K562 (cell line): Measurements from ENCODE around the gene LY6G5B. TPM values are rescaled to one million over a fixed set of nuclear protein-coding genes. Genes with fewer than 3 reads are reported as not detected.

ENCODE experiments used
- ATF7 ChIP-seq: fragments of 450-650 bp; IDR thresholded peaks from 2 replicates; pipeline ENCODE4 v1.7.1; 2014; ENCODE audit warnings: mild to moderate bottlenecking, moderate library complexity
- CC2D1A ChIP-seq: fragments of 450-650 bp; IDR thresholded peaks from 2 replicates; pipeline ENCODE4 v1.6.1; 2017; ENCODE audit warnings: mild to moderate bottlenecking
- EP400 ChIP-seq: fragments of 450-650 bp; IDR thresholded peaks from 2 replicates; pipeline ENCODE4 v1.6.1; 2017; ENCODE audit warnings: antibody characterized with exemption, mild to moderate bottlenecking, moderate library complexity
- FOXA3 ChIP-seq, 2 experiments: fragments of 450-650 bp in 1 of 2; sonication (generic) in 1 of 2; formaldehyde crosslinking; IDR thresholded peaks in 1 of 2; conservative IDR thresholded peaks in 1 of 2; 2 replicates each; pipeline versions ENCODE4 v1.4.0 to v1.8.0; 2020 to 2022; ENCODE audit warnings: mild to moderate bottlenecking in 2 of 2, missing genetic modification reagents in 1 of 2
- PTRF ChIP-seq: fragments of 450-650 bp; IDR thresholded peaks from 2 replicates; pipeline ENCODE4 v1.6.1; 2016; ENCODE audit warnings: mild to moderate bottlenecking, missing genetic modification characterization, missing compliant biosample characterization
- SPI1 ChIP-seq: IDR thresholded peaks from 2 replicates; pipeline ENCODE4 v1.6.1; 2011; ENCODE audit warnings: low read depth, low read length, control low read depth, borderline replicate concordance
- TBL1XR1 ChIP-seq, 2 experiments: IDR thresholded peaks; 2 replicates each; pipeline ENCODE4 v1.6.1; 2012; ENCODE audit warnings: improper control_type of control experiment in 2 of 2, low read length in 2 of 2, mild to moderate bottlenecking in 1 of 2
- TBP ChIP-seq: optimal IDR thresholded peaks from 2 replicates; pipeline ENCODE3; 2011; ENCODE audit warnings: low read depth, low read length, improper control_type of control experiment
- TRIM28 ChIP-seq: fragments of 450-650 bp; IDR thresholded peaks from 2 replicates; pipeline ENCODE4 v1.6.1; 2017
- ZNF253 ChIP-seq: fragments of 250-450 bp; sonication (Bioruptor Pico); conservative IDR thresholded peaks from 2 replicates; pipeline ENCODE4 v1.6.1; 2021; ENCODE audit warnings: mild to moderate bottlenecking
- polyA plus RNA-seq, 8 experiments: library from polyadenylated mRNA; depleted of rRNA in 4 of 8; stranded (reverse) in 5 of 8; unstranded in 3 of 8; fragments of >200 nt; fragmentation: Nextera tagmentation in 2 of 8; fragmentation: Illumina TruSeq in 1 of 8; extraction: Ambion mirVana in 2 of 8; extraction: Trizol in 1 of 8; gene quantifications; 2 replicates each; pipeline versions ENCODE4 v1.2.1 to v1.2.3, GENCODE V29; 2011 to 2014; ENCODE audit warnings: inconsistent platforms in 1 of 8, missing spikeins in 1 of 8
- total RNA-seq, 7 experiments: library from RNA; depleted of rRNA in 6 of 7; stranded (reverse); fragments of >200 nt in 6 of 7; fragmentation: Illumina TruSeq in 2 of 7; extraction: Trizol in 2 of 7; gene quantifications; 2 replicates each; pipeline versions ENCODE4 v1.2.1 to v1.2.3, GENCODE V29; 2011 to 2021; ENCODE audit warnings: low replicate concordance in 1 of 7
- TF ChIP-seq, protein P1 (sequence below): fragments of 450-650 bp; IDR thresholded peaks from 2 replicates; pipeline ENCODE4 v1.6.1; 2016; ENCODE audit warnings: low read depth
- TF ChIP-seq, protein P2 (sequence below): fragments of 450-650 bp; formaldehyde crosslinking; IDR thresholded peaks from 2 replicates; pipeline ENCODE4 v1.4.0; 2020; ENCODE audit warnings: mild to moderate bottlenecking, moderate library complexity
- TF ChIP-seq, protein P3 (sequence below): sonication (generic); formaldehyde crosslinking; IDR thresholded peaks from 2 replicates; pipeline ENCODE4 v1.8.0; 2022; ENCODE audit warnings: missing genetic modification reagents, mild to moderate bottlenecking, borderline replicate concordance
- TF ChIP-seq, protein P4 (sequence below): conservative IDR thresholded peaks from 2 replicates; pipeline ENCODE4 v1.6.1; 2011; ENCODE audit warnings: low read depth, mild to moderate bottlenecking, low read length; ENCODE audit not compliant: control insufficient read depth
- TF ChIP-seq, protein P5 (sequence below): fragments of 250-450 bp; sonication (Bioruptor Pico); IDR thresholded peaks from 2 replicates; pipeline ENCODE4 v1.8.0; 2021; ENCODE audit warnings: borderline replicate concordance, mild to moderate bottlenecking, moderate library complexity; ENCODE audit not compliant: poor library complexity, severe bottlenecking

LY6G5B gene
- total and polyA plus RNA-seq, 9 of the 15 experiments (the other 6 are each of a cell fraction or from before 2014, with no cell fraction given): 6.0 to 27.0 (median 7.5) TPM

DNA sequence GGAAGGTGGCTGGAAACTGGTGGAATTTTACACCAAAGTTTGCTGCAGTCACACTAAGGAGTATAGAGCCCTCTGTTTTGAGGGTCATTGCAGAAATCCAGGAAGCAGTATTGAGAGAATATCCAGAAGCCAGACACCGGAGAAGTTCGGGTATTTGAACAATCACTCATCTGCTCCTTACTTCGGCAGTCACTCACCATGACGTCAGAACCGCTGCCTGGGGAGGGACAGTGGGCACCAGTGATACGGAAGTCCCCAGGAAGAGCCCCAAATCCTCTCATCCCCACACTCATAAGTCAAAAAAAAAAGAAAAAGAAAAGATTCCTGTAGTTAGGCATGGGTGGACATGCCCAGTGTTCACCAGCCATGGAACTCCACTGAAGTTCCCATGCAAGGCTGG lies 7.1 kb downstream of the LY6G5B start (continued):
- TF ChIP-seq, protein P1, sequence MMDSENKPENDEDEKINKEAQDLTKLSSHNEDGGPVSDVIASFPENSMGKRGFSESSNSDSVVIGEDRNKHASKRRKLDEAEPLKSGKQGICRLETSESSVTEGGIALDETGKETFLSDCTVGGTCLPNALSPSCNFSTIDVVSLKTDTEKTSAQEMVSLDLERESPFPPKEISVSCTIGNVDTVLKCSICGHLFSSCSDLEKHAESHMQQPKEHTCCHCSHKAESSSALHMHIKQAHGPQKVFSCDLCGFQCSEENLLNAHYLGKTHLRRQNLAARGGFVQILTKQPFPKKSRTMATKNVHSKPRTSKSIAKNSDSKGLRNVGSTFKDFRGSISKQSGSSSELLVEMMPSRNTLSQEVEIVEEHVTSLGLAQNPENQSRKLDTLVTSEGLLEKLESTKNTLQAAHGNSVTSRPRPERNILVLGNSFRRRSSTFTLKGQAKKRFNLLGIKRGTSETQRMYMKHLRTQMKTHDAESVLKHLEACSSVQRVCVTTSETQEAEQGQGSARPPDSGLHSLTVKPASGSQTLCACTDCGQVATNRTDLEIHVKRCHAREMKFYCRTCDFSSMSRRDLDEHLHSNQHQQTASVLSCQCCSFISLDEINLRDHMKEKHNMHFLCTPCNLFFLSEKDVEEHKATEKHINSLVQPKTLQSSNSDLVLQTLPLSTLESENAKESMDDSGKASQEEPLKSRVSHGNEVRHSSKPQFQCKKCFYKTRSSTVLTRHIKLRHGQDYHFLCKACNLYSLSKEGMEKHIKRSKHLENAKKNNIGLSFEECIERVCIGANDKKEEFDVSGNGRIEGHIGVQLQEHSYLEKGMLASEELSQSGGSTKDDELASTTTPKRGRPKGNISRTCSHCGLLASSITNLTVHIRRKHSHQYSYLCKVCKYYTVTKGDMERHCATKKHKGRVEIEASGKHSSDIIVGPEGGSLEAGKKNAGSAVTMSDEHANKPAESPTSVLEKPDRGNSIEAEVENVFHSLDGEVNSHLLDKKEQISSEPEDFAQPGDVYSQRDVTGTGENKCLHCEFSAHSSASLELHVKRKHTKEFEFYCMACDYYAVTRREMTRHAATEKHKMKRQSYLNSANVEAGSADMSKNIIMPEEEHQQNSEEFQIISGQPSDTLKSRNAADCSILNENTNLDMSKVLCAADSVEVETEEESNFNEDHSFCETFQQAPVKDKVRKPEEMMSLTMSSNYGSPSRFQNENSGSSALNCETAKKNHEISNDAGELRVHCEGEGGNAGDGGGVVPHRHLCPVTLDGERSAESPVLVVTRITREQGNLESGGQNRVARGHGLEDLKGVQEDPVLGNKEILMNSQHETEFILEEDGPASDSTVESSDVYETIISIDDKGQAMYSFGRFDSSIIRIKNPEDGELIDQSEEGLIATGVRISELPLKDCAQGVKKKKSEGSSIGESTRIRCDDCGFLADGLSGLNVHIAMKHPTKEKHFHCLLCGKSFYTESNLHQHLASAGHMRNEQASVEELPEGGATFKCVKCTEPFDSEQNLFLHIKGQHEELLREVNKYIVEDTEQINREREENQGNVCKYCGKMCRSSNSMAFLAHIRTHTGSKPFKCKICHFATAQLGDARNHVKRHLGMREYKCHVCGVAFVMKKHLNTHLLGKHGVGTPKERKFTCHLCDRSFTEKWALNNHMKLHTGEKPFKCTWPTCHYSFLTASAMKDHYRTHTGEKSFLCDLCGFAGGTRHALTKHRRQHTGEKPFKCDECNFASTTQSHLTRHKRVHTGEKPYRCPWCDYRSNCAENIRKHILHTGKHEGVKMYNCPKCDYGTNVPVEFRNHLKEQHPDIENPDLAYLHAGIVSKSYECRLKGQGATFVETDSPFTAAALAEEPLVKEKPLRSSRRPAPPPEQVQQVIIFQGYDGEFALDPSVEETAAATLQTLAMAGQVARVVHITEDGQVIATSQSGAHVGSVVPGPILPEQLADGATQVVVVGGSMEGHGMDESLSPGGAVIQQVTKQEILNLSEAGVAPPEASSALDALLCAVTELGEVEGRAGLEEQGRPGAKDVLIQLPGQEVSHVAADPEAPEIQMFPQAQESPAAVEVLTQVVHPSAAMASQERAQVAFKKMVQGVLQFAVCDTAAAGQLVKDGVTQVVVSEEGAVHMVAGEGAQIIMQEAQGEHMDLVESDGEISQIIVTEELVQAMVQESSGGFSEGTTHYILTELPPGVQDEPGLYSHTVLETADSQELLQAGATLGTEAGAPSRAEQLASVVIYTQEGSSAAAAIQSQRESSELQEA: no peak
- TF ChIP-seq, protein P2, sequence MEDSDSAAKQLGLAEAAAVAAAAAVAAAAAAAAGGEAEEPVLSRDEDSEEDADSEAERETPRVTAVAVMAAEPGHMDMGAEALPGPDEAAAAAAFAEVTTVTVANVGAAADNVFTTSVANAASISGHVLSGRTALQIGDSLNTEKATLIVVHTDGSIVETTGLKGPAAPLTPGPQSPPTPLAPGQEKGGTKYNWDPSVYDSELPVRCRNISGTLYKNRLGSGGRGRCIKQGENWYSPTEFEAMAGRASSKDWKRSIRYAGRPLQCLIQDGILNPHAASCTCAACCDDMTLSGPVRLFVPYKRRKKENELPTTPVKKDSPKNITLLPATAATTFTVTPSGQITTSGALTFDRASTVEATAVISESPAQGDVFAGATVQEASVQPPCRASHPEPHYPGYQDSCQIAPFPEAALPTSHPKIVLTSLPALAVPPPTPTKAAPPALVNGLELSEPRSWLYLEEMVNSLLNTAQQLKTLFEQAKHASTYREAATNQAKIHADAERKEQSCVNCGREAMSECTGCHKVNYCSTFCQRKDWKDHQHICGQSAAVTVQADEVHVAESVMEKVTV (CRISPR knock-in tag): 0 out of 2 replicates have a peak, but pooled peaks have one; percentile 16
- TF ChIP-seq TBL1XR1 (IDR thresholded peaks at IDR 0.05; ENCODE audit: low read length in 2 of 2) (no peak; a peak in 1 of 4 replicates), PTRF (tag) (no peak), TRIM28 (no peak), CC2D1A (0 out of 2 replicates have a peak, but pooled peaks have one; percentile 31), ZNF253 (CRISPR knock-in tag) (no peak), SPI1 (peak; percentile 42; the same call in 1 of the 2 replicates), EP400 (no peak), TBP (no peak), FOXA3 (CRISPR knock-in tag; conservative IDR thresholded peaks at IDR 0.05 in 1 of 2, IDR thresholded peaks at IDR 0.05 in 1 of 2) (peak in 1 of 2 experiments; percentile 37; a peak in 1 of 4 replicates), ATF7 (peak; percentile 94)
- TF ChIP-seq, protein P3, sequence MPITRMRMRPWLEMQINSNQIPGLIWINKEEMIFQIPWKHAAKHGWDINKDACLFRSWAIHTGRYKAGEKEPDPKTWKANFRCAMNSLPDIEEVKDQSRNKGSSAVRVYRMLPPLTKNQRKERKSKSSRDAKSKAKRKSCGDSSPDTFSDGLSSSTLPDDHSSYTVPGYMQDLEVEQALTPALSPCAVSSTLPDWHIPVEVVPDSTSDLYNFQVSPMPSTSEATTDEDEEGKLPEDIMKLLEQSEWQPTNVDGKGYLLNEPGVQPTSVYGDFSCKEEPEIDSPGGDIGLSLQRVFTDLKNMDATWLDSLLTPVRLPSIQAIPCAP (CRISPR knock-in tag): no peak
- TF ChIP-seq, protein P4, sequence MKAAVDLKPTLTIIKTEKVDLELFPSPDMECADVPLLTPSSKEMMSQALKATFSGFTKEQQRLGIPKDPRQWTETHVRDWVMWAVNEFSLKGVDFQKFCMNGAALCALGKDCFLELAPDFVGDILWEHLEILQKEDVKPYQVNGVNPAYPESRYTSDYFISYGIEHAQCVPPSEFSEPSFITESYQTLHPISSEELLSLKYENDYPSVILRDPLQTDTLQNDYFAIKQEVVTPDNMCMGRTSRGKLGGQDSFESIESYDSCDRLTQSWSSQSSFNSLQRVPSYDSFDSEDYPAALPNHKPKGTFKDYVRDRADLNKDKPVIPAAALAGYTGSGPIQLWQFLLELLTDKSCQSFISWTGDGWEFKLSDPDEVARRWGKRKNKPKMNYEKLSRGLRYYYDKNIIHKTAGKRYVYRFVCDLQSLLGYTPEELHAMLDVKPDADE: no peak
- TF ChIP-seq, protein P5, sequence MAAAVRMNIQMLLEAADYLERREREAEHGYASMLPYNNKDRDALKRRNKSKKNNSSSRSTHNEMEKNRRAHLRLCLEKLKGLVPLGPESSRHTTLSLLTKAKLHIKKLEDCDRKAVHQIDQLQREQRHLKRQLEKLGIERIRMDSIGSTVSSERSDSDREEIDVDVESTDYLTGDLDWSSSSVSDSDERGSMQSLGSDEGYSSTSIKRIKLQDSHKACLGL: no peak
